ENCODE measurements around the gene ARMH2. TPM values are rescaled to one million over a fixed set of nuclear protein-coding genes. Genes with fewer than 3 reads are reported as not detected.

ARMH2 gene
- total and polyA plus RNA-seq, 4 donors, result not detected

- H3K27me3 ChIP-seq (ENCODE audit: control insufficient read depth in 4 of 4, insufficient read depth in 4 of 4, low read length in 3 of 4), result no peaks in the 10 kb centered on the region
- H3K9me3 ChIP-seq (ENCODE audit: control insufficient read depth in 4 of 4, low read length in 3 of 4), result no peaks in the 10 kb centered on the region
- H3K4me3 ChIP-seq (ENCODE audit: low read depth in 1 of 3, low read length in 3 of 3), result no peak overlapping the region
- TF ChIP-seq JUND (IDR thresholded peaks at IDR 0.05) (no peak), ZBTB33 (IDR thresholded peaks at IDR 0.05) (no peak), ATF3 (IDR thresholded peaks at IDR 0.05) (no peak), HNF4G (IDR thresholded peaks at IDR 0.05) (no peak), RAD21 (IDR thresholded peaks at IDR 0.05) (no peak), GABPA (IDR thresholded peaks at IDR 0.05 in 1 of 2, conservative IDR thresholded peaks at IDR 0.05 in 1 of 2) (no peak), EGR1 (IDR thresholded peaks at IDR 0.05; ENCODE audit: low read depth in 2 of 2) (no peak), HNF4A (conservative IDR thresholded peaks at IDR 0.05) (no peak), FOXA1 (IDR thresholded peaks at IDR 0.05) (no peak), CTCF (IDR thresholded peaks at IDR 0.05; ENCODE audit: low read depth, low read length, missing input control) (no peak), REST (IDR thresholded peaks at IDR 0.05) (no peak), MAX (IDR thresholded peaks at IDR 0.05) (no peak), TAF1 (conservative IDR thresholded peaks at IDR 0.05) (no peak), SP1 (IDR thresholded peaks at IDR 0.05) (no peak), YY1 (IDR thresholded peaks at IDR 0.05) (no peak)
- H3K9ac ChIP-seq (ENCODE audit: low read depth in 1 of 2, low read length in 2 of 2), result no peak overlapping the region
- no peak for DNase-seq (ENCODE audit: low spot score)
- H3K4me1 ChIP-seq (ENCODE audit: control insufficient read depth in 4 of 4, insufficient read depth in 4 of 4, low read length in 3 of 4), result peaks cover 0 to 8% (median 4%) of the 10 kb centered on the region in 4 donors
- H3K36me3 ChIP-seq (ENCODE audit: control insufficient read depth in 4 of 4, insufficient read depth in 3 of 4, low read depth in 1 of 4, low read length in 3 of 4), result no peaks in the 10 kb centered on the region
- WGBS, result 88% methylated on average over 6 of the region's 6 CpGs
- H3K27ac ChIP-seq (ENCODE audit: low read depth in 1 of 2, low read length in 2 of 2), result no peak overlapping the region
Measured at GRCh38 chr6:24797596-24798216, 1.0 kb downstream of the ARMH2 start.
